Iris pigment epithelial cell (primary cell): ENCODE data around the gene PKLR.
"Not testable (repeated sequence)": the region's sequence is repeated elsewhere in the genome, so short reads cannot be mapped to it uniquely, and the experiment has no call there.

Experiments used
- DNase-seq: peaks from one replicate; pipeline ENCODE4 v3.0.0-alpha.2; 2011; ENCODE audit warnings: low read depth

Gene PKLR

GRCh38 chr1:155301342-155301841 lies at the start of gene PKLR:
Gene PKLR, minus strand, starts transcription at chr1:155301438. Its CDS starts 43 bp downstream, at chr1:155301395.
- no peak for DNase-seq

GRCh38 chr1:155342842-155343241 lies 41.6 kb upstream of the PKLR start:
- no peak for DNase-seq

GRCh38 chr1:155339515-155340097 lies 38.4 kb upstream of the PKLR start:
- DNase-seq, result peak; percentile 36

- no peak for DNase-seq
These were observed 33.7 kb upstream of the PKLR start for GRCh38 chr1:155334962-155335361.

- peak; percentile 13 for DNase-seq
These were observed 28.9 kb upstream of the PKLR start for GRCh38 chr1:155329980-155330598.

GRCh38 chr1:155328856-155329255 lies 27.6 kb upstream of the PKLR start:
- DNase-seq, result not testable (repeated sequence)

GRCh38 chr1:155327981-155328380 lies 26.7 kb upstream of the PKLR start:
- DNase-seq, result no peak

GRCh38 chr1:155326631-155327037 lies 25.4 kb upstream of the PKLR start:
- DNase-seq, result no peak

GRCh38 chr1:155326020-155326526 lies 24.8 kb upstream of the PKLR start:
- DNase-seq, result no peak

- no peak for DNase-seq
These were observed 24.3 kb upstream of the PKLR start for GRCh38 chr1:155325603-155325893.

GRCh38 chr1:155324717-155325602 lies 23.7 kb upstream of the PKLR start:
- DNase-seq, result peak; percentile 44

- peak; percentile 97 for DNase-seq
These were observed 22.9 kb upstream of the PKLR start for GRCh38 chr1:155324037-155324716.

- peak; percentile 94 for DNase-seq
These were observed 22.4 kb upstream of the PKLR start for GRCh38 chr1:155323729-155324036.

GRCh38 chr1:155322953-155323728 lies 21.9 kb upstream of the PKLR start:
- DNase-seq, result peak; percentile 88

GRCh38 chr1:155322571-155322952 lies 21.3 kb upstream of the PKLR start:
- peak; percentile 37 for DNase-seq

GRCh38 chr1:155321639-155322503 lies 20.6 kb upstream of the PKLR start:
- peak; percentile 15 for DNase-seq

GRCh38 chr1:155320661-155321617 lies 19.7 kb upstream of the PKLR start, which contains the start of gene RUSC1:
Gene RUSC1, plus strand, starts transcription at chr1:155320894. Its CDS starts 880 bp downstream, at chr1:155321774.
- DNase-seq, result peak; percentile 62

- DNase-seq, result no peak
These were observed 19.0 kb upstream of the PKLR start for GRCh38 chr1:155320252-155320651.

- no peak for DNase-seq
These were observed 18.3 kb upstream of the PKLR start for GRCh38 chr1:155319536-155319935.
